ENCODE results near the gene ATG2B.

DNA sequence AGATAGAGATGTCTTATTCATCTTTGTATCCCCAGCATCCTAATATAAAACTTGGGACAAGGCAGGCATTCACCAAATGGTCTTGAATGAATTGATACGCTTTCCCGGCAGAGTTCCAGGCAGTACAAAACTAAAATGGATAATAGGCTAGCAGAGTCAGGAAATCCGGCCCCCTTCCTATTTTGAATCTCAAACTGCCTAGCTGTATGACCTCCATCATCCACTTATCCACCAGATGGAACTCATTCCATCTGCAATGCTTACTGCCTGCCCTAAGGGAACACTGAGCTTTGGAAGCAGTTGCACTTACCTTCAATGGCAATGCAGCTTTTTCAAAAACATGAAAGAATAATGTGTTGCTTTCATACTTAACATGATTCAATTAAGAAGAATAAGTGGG is 63.7 kb downstream of the ATG2B start:
- TF ChIP-seq, protein P1, sequence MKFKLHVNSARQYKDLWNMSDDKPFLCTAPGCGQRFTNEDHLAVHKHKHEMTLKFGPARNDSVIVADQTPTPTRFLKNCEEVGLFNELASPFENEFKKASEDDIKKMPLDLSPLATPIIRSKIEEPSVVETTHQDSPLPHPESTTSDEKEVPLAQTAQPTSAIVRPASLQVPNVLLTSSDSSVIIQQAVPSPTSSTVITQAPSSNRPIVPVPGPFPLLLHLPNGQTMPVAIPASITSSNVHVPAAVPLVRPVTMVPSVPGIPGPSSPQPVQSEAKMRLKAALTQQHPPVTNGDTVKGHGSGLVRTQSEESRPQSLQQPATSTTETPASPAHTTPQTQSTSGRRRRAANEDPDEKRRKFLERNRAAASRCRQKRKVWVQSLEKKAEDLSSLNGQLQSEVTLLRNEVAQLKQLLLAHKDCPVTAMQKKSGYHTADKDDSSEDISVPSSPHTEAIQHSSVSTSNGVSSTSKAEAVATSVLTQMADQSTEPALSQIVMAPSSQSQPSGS (IDR thresholded peaks at IDR 0.05; ENCODE audit: low read length), result no peak
- no peak for TF ChIP-seq FOXM1 (IDR thresholded peaks at IDR 0.05; ENCODE audit: low read depth, low read length)
- TF ChIP-seq, protein P2, sequence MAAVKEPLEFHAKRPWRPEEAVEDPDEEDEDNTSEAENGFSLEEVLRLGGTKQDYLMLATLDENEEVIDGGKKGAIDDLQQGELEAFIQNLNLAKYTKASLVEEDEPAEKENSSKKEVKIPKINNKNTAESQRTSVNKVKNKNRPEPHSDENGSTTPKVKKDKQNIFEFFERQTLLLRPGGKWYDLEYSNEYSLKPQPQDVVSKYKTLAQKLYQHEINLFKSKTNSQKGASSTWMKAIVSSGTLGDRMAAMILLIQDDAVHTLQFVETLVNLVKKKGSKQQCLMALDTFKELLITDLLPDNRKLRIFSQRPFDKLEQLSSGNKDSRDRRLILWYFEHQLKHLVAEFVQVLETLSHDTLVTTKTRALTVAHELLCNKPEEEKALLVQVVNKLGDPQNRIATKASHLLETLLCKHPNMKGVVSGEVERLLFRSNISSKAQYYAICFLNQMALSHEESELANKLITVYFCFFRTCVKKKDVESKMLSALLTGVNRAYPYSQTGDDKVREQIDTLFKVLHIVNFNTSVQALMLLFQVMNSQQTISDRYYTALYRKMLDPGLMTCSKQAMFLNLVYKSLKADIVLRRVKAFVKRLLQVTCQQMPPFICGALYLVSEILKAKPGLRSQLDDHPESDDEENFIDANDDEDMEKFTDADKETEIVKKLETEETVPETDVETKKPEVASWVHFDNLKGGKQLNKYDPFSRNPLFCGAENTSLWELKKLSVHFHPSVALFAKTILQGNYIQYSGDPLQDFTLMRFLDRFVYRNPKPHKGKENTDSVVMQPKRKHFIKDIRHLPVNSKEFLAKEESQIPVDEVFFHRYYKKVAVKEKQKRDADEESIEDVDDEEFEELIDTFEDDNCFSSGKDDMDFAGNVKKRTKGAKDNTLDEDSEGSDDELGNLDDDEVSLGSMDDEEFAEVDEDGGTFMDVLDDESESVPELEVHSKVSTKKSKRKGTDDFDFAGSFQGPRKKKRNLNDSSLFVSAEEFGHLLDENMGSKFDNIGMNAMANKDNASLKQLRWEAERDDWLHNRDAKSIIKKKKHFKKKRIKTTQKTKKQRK (IDR thresholded peaks at IDR 0.05; ENCODE audit: low read depth, low read length), result no peak
- no peak for TF ChIP-seq HCFC1 (IDR thresholded peaks at IDR 0.05; ENCODE audit: low read length)
- no peak for TF ChIP-seq RAD51 (IDR thresholded peaks at IDR 0.05)
- TF ChIP-seq CHD2 (IDR thresholded peaks at IDR 0.05; ENCODE audit: borderline replicate concordance, low read depth, low read length), result no peak
- TF ChIP-seq, protein P3, sequence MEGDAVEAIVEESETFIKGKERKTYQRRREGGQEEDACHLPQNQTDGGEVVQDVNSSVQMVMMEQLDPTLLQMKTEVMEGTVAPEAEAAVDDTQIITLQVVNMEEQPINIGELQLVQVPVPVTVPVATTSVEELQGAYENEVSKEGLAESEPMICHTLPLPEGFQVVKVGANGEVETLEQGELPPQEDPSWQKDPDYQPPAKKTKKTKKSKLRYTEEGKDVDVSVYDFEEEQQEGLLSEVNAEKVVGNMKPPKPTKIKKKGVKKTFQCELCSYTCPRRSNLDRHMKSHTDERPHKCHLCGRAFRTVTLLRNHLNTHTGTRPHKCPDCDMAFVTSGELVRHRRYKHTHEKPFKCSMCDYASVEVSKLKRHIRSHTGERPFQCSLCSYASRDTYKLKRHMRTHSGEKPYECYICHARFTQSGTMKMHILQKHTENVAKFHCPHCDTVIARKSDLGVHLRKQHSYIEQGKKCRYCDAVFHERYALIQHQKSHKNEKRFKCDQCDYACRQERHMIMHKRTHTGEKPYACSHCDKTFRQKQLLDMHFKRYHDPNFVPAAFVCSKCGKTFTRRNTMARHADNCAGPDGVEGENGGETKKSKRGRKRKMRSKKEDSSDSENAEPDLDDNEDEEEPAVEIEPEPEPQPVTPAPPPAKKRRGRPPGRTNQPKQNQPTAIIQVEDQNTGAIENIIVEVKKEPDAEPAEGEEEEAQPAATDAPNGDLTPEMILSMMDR (IDR thresholded peaks at IDR 0.05 in 2 of 3, conservative IDR thresholded peaks at IDR 0.05 in 1 of 3; ENCODE audit: control insufficient read depth in 2 of 3, extremely low read depth in 1 of 3, insufficient read depth in 1 of 3, low read depth in 3 of 3, low read length in 3 of 3), result no peak
- TF ChIP-seq, protein P4, sequence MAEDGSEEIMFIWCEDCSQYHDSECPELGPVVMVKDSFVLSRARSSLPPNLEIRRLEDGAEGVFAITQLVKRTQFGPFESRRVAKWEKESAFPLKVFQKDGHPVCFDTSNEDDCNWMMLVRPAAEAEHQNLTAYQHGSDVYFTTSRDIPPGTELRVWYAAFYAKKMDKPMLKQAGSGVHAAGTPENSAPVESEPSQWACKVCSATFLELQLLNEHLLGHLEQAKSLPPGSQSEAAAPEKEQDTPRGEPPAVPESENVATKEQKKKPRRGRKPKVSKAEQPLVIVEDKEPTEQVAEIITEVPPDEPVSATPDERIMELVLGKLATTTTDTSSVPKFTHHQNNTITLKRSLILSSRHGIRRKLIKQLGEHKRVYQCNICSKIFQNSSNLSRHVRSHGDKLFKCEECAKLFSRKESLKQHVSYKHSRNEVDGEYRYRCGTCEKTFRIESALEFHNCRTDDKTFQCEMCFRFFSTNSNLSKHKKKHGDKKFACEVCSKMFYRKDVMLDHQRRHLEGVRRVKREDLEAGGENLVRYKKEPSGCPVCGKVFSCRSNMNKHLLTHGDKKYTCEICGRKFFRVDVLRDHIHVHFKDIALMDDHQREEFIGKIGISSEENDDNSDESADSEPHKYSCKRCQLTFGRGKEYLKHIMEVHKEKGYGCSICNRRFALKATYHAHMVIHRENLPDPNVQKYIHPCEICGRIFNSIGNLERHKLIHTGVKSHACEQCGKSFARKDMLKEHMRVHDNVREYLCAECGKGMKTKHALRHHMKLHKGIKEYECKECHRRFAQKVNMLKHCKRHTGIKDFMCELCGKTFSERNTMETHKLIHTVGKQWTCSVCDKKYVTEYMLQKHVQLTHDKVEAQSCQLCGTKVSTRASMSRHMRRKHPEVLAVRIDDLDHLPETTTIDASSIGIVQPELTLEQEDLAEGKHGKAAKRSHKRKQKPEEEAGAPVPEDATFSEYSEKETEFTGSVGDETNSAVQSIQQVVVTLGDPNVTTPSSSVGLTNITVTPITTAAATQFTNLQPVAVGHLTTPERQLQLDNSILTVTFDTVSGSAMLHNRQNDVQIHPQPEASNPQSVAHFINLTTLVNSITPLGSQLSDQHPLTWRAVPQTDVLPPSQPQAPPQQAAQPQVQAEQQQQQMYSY (CRISPR knock-in tag; IDR thresholded peaks at IDR 0.05), result no peak
- TF ChIP-seq RBBP5 (conservative IDR thresholded peaks at IDR 0.05), result no peak
- no peak for TF ChIP-seq RAD21 (IDR thresholded peaks at IDR 0.05; ENCODE audit: insufficient read depth, low read depth, low read length)
- TF ChIP-seq SRF (IDR thresholded peaks at IDR 0.05; ENCODE audit: low read depth in 2 of 2, low read length in 2 of 2), result no peak
- TF ChIP-seq JUNB (IDR thresholded peaks at IDR 0.05), result no peak
- no peak for TF ChIP-seq ZNF217 (IDR thresholded peaks at IDR 0.05)
- TF ChIP-seq, protein P5, sequence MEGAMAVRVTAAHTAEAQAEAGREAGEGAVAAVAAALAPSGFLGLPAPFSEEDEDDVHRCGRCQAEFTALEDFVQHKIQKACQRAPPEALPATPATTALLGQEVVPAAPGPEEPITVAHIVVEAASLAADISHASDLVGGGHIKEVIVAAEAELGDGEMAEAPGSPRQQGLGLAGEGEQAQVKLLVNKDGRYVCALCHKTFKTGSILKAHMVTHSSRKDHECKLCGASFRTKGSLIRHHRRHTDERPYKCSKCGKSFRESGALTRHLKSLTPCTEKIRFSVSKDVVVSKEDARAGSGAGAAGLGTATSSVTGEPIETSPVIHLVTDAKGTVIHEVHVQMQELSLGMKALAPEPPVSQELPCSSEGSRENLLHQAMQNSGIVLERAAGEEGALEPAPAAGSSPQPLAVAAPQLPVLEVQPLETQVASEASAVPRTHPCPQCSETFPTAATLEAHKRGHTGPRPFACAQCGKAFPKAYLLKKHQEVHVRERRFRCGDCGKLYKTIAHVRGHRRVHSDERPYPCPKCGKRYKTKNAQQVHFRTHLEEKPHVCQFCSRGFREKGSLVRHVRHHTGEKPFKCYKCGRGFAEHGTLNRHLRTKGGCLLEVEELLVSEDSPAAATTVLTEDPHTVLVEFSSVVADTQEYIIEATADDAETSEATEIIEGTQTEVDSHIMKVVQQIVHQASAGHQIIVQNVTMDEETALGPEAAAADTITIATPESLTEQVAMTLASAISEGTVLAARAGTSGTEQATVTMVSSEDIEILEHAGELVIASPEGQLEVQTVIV (IDR thresholded peaks at IDR 0.05; ENCODE audit: borderline replicate concordance, partially characterized antibody), result no peak
